Measurements from ENCODE around the gene ZSCAN20. TPM values are rescaled to one million over a fixed set of nuclear protein-coding genes. Genes with fewer than 3 reads are reported as not detected.

The ZSCAN20 gene
- total RNA-seq, 6 donors from 2014 or later: 2.2 to 5.6 (median 4.8) TPM

- WGBS, 2 donors: 82 to 85% methylated on average over 3 of the region's 3 CpGs
- peaks cover 13 to 25% (median 14%) of the 10 kb centered on the region in 4 donors for H3K4me1 ChIP-seq
- no peak overlapping the region for H3K4me3 ChIP-seq
- DNase-seq: no peak
- H3K27me3 ChIP-seq: peaks cover 0 to 6% (median 0%) of the 10 kb centered on the region in 4 donors
- H3K36me3 ChIP-seq: no peaks in the 10 kb centered on the region
- H3K9me3 ChIP-seq: no peaks in the 10 kb centered on the region
- ATAC-seq (ENCODE audit: low FRiP score in 2 of 2): no peak
- TF ChIP-seq POLR2AphosphoS5 (IDR thresholded peaks at IDR 0.05) (no peak), CTCF (IDR thresholded peaks at IDR 0.05) (no peak), POLR2A (IDR thresholded peaks at IDR 0.05) (no peak), EP300 (IDR thresholded peaks at IDR 0.05) (no peak)
- no peak overlapping the region for H3K27ac ChIP-seq
Observed at GRCh38 chr1:33426916-33427315, 45.5 kb upstream of the ZSCAN20 start.

DNA sequence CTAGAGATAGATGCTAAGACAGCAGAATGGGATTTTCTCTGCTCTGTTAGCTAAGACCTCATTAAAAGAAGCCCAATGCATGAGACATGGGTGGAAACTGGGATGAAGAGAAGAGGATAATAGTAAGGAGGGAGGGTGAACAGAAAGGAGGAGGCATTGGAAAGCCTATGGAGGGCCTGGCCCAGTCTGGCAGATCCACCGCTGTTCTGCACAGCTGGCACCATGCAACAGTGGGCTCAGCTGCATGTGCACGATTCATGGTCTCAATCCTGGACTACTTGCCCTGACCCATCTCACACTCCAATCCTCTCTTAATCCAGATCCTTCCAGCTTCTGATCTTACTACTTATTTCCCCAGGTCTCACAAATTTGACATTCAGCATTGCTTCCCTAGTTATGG, 43.8 kb upstream of the ZSCAN20 start:
- TF ChIP-seq POLR2A (IDR thresholded peaks at IDR 0.05): no peak
- no peaks in the 10 kb centered on the region for H3K9me3 ChIP-seq
- H3K27me3 ChIP-seq: peaks cover 0 to 6% (median 0%) of the 10 kb centered on the region in 4 donors
- DNase-seq: no peak
- H3K27ac ChIP-seq: no peak overlapping the region
- no peaks in the 10 kb centered on the region for H3K36me3 ChIP-seq
- peaks cover 14 to 35% (median 22%) of the 10 kb centered on the region in 4 donors for H3K4me1 ChIP-seq
- 94 to 97% methylated on average over 2 of the region's 2 CpGs for WGBS, 2 donors
- ATAC-seq (ENCODE audit: low FRiP score in 2 of 2): no peak
- H3K4me3 ChIP-seq: no peak overlapping the region

- Histone ChIP-seq H3K27ac (no peak overlapping the region), H3K36me3 (no peaks in the 10 kb centered on the region), H3K27me3 (peaks cover 0 to 6% (median 0%) of the 10 kb centered on the region in 4 donors), H3K9me3 (no peaks in the 10 kb centered on the region), H3K4me3 (peak overlapping the region in 2 of 4 donors; percentile 74 to 82), H3K4me1 (peaks cover 14 to 35% (median 23%) of the 10 kb centered on the region in 4 donors)
- WGBS, 2 donors: 95 to 96% methylated on average over 2 of the region's 2 CpGs
- TF ChIP-seq POLR2AphosphoS5 (IDR thresholded peaks at IDR 0.05) (no peak), CTCF (IDR thresholded peaks at IDR 0.05) (no peak), EP300 (IDR thresholded peaks at IDR 0.05) (no peak), POLR2A (IDR thresholded peaks at IDR 0.05) (no peak)
- ATAC-seq (ENCODE audit: low FRiP score in 2 of 2) (no peak), DNase-seq (no peak)
Observed at GRCh38 chr1:33429332-33429731, 43.1 kb upstream of the ZSCAN20 start.

DNA sequence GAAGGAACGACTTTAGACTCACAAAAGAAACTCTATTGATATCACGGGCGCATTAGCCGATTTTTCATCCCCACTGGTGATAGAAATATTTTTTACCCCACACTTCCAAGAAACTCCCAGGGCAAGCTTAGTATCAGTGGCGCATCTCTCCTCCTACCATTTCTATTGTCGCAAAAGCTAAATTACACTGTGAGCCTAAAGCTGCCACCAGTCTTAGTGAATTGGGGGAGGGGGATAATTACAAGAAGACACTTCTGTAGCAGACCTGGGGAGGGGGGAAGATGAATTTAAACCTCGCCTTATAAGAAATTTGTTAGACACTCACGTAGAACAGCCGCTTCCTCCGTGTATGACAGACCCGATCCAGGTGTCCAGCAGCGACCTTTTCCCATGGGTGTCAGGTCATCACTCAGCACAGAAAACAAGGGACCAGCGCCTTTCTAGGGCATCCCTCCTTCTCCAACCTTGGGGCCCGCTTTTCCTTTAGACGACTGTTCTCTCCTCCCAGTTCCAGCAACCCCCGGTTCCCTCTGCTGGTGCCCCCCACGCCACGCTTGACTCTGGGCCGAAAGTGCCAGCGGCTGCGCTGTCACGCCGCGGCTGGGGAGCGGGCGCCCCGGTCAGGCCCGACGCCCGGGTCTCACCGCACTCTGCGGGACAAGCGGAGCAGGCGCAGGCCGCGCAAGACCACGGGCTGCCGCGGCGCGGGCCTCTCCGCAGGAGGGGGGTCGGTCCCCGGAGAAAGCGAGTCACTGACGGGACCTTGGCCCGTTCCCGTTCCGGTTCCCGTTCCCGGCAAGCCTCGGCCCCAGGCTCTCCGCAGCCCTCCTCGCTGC, 42.4 kb upstream of the ZSCAN20 start:
- DNase-seq: peak in 1 of 2 donors; percentile 25
- peak overlapping the region; percentile 40 to 79 (median 50) for H3K27ac ChIP-seq
- peaks cover 14 to 35% (median 25%) of the 10 kb centered on the region in 4 donors for H3K4me1 ChIP-seq

DNA sequence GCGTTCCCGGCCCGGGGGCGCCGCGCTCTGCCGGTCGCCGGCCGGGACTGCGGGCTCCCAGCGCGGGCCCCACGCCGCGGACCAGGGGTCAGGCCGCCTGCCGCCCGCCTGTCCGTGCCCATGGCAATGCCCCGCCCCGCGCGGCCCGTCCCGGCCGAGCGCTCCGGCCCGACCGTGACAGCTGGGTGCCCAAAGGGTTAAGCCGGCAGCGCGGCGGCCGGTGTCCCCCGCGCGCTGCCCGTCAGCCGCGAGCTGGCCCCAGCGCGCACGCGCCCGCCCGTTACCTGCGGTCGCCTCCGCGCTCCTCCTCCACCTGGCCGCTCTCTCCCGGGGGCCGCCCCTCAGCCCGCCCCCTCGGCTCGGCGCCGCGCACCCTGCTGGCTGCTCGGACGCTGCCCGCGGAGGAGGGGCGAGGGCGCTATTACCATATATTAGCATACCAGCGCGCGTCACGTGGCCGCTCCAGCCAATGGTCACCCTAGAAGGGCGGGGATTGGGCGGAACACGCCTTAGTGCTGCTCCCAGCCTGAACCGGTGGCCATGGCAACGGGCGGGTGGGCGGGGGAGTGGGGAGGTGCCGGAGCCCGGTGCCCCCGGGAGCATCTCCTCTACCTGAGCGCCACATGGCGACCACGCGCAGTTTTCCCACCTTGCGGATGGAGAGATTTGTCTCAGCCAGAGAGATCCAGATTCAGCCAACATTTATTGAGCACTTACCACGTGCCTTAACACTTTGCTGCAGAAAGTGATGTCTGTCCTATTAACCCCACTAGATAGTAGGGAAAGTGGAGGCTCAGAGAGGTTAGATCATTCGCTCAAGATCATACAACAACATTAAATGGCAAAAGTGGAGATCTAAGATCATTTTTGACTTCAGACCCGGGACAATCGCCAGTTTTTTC, 41.5 kb upstream of the ZSCAN20 start, which contains the start of gene PHC2:
Gene PHC2 (minus strand): TSS at position 404 of the 902 bp plus-strand sequence. CDS start 55,556 bp downstream, outside the sequence.
- Histone ChIP-seq H3K4me3 (peak within 1 kb of the TSS; percentile 37 to 97 (median 78)), H3K4me1 (peaks cover 14 to 35% (median 25%) of the 10 kb centered on the region in 4 donors), H3K27ac (peak within 1 kb of the TSS; percentile 40 to 79 (median 50)), H3K9me3 (no peaks in the 10 kb centered on the region), H3K27me3 (peaks cover 0 to 6% (median 0%) of the 10 kb centered on the region in 4 donors), H3K36me3 (no peaks in the 10 kb centered on the region)
- DNase-seq: peak; percentile 99
- ATAC-seq (ENCODE audit: low FRiP score in 2 of 2): peak; percentile 97 to 98
- WGBS, 2 donors: 11 to 13% methylated on average over 9 to 16 of the region's 91 CpGs
- TF ChIP-seq POLR2AphosphoS5 (IDR thresholded peaks at IDR 0.05): peak in 1 of 2 donors; percentile 68
- peak; percentile 20 to 67 (median 53) for TF ChIP-seq CTCF (IDR thresholded peaks at IDR 0.05)
- TF ChIP-seq POLR2A (IDR thresholded peaks at IDR 0.05): peak in 3 of 4 donors; percentile 12 to 73 (median 42)
- TF ChIP-seq EP300 (IDR thresholded peaks at IDR 0.05): no peak

More for the DNA sequence above, 42.4 kb upstream of the ZSCAN20 start:
- H3K36me3 ChIP-seq: no peaks in the 10 kb centered on the region
- TF ChIP-seq EP300 (IDR thresholded peaks at IDR 0.05): no peak
- H3K4me3 ChIP-seq: peak overlapping the region; percentile 37 to 97 (median 78)
- H3K9me3 ChIP-seq: no peaks in the 10 kb centered on the region
- peak in 1 of 2 donors; percentile 43 for ATAC-seq (ENCODE audit: low FRiP score in 2 of 2)
- 14 to 32% methylated on average over 16 to 35 of the region's 54 CpGs for WGBS, 2 donors
- peaks cover 0 to 6% (median 0%) of the 10 kb centered on the region in 4 donors for H3K27me3 ChIP-seq
